Activated CD4-positive, alpha-beta memory T cell treated with anti-CD3 and anti-CD28 coated beads for 36 hours (primary cell): ENCODE measurements around the gene MDH1. TPM values are rescaled to one million over a fixed set of nuclear protein-coding genes. Genes with fewer than 3 reads are reported as not detected.
"Not testable (repeated sequence)": the region's sequence is repeated elsewhere in the genome, so short reads cannot be mapped to it uniquely, and the experiment has no call there.

Experiments used
- CTCF ChIA-PET: fragments of 350-600 bp; sonication (Branson Sonifier 250); formaldehyde crosslinking; loops from one replicate; lab custom pipeline; 2021; ENCODE audit warnings: antibody characterized with exemption, inconsistent platforms; lab: Charles Lee
- POLR2A ChIA-PET: fragments of 350-600 bp; sonication (Branson Sonifier 250); formaldehyde crosslinking; loops from one replicate; lab custom pipeline; 2021; ENCODE audit warnings: antibody characterized with exemption; lab: Charles Lee
- DNase-seq: peaks from one replicate; pipeline ENCODE4 v3.0.0-alpha.2; 2020
- H3K27ac Mint-ChIP-seq: one replicate; pipeline ENCODE4 v1.8.0; 2021; ENCODE audit warnings: mixed read lengths
- H3K27me3 Mint-ChIP-seq: one replicate; pipeline ENCODE4 v1.8.0; 2021; ENCODE audit warnings: mixed read lengths
- H3K36me3 Mint-ChIP-seq: one replicate; pipeline ENCODE4 v1.8.0; 2021; ENCODE audit warnings: mixed read lengths
- H3K4me1 Mint-ChIP-seq: one replicate; pipeline ENCODE4 v1.8.0; 2021; ENCODE audit warnings: low read depth, mixed read lengths
- H3K4me3 Mint-ChIP-seq: one replicate; pipeline ENCODE4 v1.8.0; 2021; ENCODE audit warnings: mild to moderate bottlenecking, mixed read lengths
- H3K9me3 Mint-ChIP-seq: one replicate; pipeline ENCODE4 v1.8.0; 2021; ENCODE audit warnings: mixed read lengths
- intact Hi-C: fragments of 100-400 bp; cut with micrococcal nuclease; formaldehyde crosslinking; loops from one replicate; pipeline ENCODE4 v1.15.1; 2023
- total RNA-seq, 2 experiments: library from RNA; stranded (reverse); gene quantifications; one replicate each; pipeline ENCODE4 v1.2.3, GENCODE V29; 2021

The MDH1 gene
- total RNA-seq, 2 experiments from 2014 or later = 261 to 268 TPM

DNA sequence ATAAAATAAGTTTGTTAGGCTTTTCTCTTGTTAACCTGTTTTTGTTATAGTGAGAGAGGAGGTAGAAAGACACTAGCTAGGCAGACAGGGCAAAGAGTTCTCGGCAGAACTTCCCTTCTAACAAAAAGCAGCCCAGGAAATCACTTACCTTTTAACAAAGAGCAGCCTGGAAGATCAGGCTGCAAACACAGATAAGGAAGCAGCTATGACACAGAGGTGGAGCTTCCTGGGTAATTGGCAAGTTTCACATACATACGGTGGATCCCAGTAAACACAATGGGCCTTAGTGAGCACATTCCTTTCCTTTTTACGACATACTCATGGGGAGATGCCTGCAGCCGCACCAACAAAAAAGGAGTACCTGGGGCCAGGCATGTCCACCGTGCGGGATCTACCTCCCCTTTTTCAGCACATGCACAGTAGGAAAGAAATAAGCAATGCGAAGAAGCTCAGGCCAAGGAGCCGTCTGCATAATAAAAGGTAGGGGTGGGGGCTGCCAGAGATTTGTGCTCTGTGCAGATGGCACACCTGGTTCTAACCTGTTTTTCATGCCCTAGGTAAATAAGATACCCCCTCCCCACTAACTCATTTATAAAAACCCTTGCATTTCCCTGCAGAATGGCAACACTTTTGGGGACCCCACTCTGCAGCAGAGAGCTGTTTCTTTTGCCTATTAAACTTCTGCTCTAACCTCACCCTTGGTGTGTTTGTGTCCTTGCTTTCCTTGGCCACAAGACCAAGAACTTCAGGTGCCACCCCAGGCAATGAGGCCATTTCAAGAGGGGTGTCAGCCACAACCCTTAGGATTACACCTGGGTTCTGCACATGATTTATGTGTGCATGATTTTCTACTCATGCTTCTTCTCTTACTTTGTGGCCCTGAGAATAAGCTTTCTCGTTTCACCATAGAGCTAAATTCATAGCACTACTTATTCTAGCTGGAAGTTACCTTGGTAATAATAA is 26.5 kb downstream of the MDH1 start:
- Mint-ChIP-seq H3K27ac (no peak overlapping the region), H3K4me3 (no peak overlapping the region), H3K9me3 (no peaks in the 10 kb centered on the region), H3K27me3 (peaks cover 7% of the 10 kb centered on the region), H3K4me1 (no peaks in the 10 kb centered on the region), H3K36me3 (no peaks in the 10 kb centered on the region)
- ChIA-PET POLR2A (no interaction called here), CTCF (no interaction called here)
- DNase-seq = no peak
- intact Hi-C loops = no loop called here

DNA sequence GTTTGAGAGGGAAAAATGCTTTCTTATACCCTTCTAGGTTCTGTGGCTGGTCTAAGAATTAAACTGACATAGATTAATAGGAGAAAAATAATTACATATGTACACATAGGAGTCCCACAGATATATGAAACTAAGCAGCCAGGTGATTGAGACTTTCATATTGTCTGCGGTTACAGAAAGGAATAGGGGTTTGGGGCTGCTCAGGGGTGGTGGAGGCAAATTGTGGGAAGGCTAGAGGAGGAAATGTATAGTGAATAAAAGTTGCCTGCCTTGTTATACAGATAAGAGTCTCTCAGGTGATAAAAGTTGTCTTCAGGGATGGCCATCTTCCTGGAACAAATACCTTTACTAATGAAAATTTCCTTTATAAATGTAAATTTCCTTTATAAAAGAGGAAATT is 28.6 kb downstream of the MDH1 start:
- Mint-ChIP-seq H3K4me1 (no peaks in the 10 kb centered on the region), H3K27ac (no peak overlapping the region), H3K9me3 (no peaks in the 10 kb centered on the region), H3K27me3 (peaks cover 12% of the 10 kb centered on the region), H3K4me3 (no peak overlapping the region), H3K36me3 (no peaks in the 10 kb centered on the region)
- intact Hi-C loops = no loop called here
- ChIA-PET POLR2A (no interaction called here), CTCF (no interaction called here)
- DNase-seq = no peak

DNA sequence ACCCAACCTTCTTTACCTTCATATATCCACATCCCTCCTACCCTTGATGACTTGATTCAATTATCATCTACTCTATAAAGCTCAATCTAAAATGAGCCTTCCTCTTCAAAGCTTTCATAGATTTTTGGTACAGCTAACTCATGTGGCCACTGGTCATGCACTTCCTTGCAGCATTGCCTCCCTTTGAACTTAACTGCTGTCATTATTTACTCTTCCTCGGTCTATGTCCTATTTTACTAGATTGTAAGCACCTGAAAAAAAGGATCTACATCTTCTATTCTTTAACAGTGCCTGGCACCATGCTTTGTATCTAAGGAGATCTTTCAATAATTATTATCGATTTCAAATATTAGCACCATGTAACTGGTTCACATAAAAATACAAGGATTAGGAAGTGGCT is 30.6 kb downstream of the MDH1 start:
- Mint-ChIP-seq H3K27ac (no peak overlapping the region), H3K36me3 (no peaks in the 10 kb centered on the region), H3K4me1 (no peaks in the 10 kb centered on the region), H3K27me3 (peaks cover 17% of the 10 kb centered on the region), H3K4me3 (no peak overlapping the region), H3K9me3 (no peaks in the 10 kb centered on the region)
- ChIA-PET POLR2A (no interaction called here), CTCF (no interaction called here)
- intact Hi-C loops = no loop called here
- no peak for DNase-seq

DNA sequence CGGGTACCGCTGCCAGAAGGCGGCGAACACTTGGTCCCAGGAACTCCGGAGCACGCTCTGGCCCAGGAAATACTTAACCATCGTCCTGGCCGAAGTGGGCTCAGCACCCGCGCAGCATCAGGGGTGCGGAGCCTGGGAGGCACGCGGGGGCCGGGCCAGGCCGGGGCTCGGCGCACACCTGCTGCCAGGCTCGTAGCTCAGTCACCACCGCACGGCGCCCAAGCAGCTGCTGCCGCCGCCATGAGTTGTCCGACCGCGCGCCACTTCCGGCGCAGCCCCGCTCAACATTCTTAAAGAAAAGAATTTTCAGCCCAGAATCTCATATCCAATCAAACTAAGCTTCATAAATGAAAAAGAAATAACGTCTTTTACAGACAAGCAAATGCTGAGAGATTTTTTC is 34.0 kb downstream of the MDH1 start:
- no peak overlapping the region for H3K4me3 Mint-ChIP-seq
- H3K27me3 Mint-ChIP-seq = peaks cover 21% of the 10 kb centered on the region
- intact Hi-C loops = no loop called here
- H3K9me3 Mint-ChIP-seq = no peaks in the 10 kb centered on the region
- no peaks in the 10 kb centered on the region for H3K4me1 Mint-ChIP-seq
- CTCF ChIA-PET = no interaction called here
- POLR2A ChIA-PET = no interaction called here
- H3K36me3 Mint-ChIP-seq = no peaks in the 10 kb centered on the region
- no peak for DNase-seq
- no peak overlapping the region for H3K27ac Mint-ChIP-seq

DNA sequence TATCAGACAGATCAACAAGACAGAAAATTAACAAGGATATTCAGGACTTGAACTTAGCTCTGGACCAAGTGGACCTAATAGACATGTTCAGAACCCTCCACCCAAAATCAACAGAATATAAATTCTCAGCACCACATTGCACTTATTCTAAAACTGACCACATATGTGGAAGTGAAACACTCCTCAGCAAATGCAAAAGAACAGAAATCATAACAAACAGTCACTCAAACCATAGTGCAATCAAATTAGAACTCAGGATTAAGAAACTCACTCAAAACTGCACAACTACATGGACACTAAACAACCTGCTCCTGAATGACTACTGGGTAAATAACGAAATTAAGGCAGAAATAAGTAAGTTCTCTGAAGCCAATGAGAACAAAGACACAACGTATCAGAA is 35.0 kb downstream of the MDH1 start:
- H3K36me3 Mint-ChIP-seq, POLR2A ChIA-PET, CTCF ChIA-PET, H3K27ac Mint-ChIP-seq, DNase-seq, intact Hi-C loops, H3K9me3 Mint-ChIP-seq, H3K4me3 Mint-ChIP-seq, H3K4me1 Mint-ChIP-seq: not testable (repeated sequence)
- H3K27me3 Mint-ChIP-seq = peaks cover 18% of the 10 kb centered on the region

DNA sequence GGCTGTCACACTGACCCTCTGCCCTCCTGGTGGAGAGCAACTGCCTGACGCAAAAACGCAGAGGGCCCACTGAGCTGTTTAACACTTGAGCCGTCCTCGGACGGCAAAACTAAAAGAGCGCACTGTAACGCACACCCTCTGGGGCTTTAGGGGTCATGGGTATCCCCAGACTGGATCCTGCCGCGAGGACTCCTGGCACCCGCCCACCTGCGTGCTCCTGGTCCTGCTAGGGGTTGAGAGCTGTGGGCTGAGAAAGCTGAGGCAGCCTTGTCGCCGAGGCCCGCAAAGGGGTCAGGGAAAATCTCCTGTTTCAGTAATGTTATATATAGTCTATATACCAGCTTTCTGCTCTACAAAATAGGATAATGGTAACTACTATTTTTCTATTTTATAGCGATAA is 39.1 kb downstream of the MDH1 start:
- peaks cover 15% of the 10 kb centered on the region for H3K9me3 Mint-ChIP-seq
- H3K4me1 Mint-ChIP-seq = no peaks in the 10 kb centered on the region
- intact Hi-C loops = no loop called here
- no peak overlapping the region for H3K4me3 Mint-ChIP-seq
- no peak for DNase-seq
- ChIA-PET POLR2A (no interaction called here), CTCF (no interaction called here)
- H3K36me3 Mint-ChIP-seq = peaks cover 1% of the 10 kb centered on the region
- H3K27ac Mint-ChIP-seq = no peak overlapping the region
- H3K27me3 Mint-ChIP-seq = peaks cover 11% of the 10 kb centered on the region

DNA sequence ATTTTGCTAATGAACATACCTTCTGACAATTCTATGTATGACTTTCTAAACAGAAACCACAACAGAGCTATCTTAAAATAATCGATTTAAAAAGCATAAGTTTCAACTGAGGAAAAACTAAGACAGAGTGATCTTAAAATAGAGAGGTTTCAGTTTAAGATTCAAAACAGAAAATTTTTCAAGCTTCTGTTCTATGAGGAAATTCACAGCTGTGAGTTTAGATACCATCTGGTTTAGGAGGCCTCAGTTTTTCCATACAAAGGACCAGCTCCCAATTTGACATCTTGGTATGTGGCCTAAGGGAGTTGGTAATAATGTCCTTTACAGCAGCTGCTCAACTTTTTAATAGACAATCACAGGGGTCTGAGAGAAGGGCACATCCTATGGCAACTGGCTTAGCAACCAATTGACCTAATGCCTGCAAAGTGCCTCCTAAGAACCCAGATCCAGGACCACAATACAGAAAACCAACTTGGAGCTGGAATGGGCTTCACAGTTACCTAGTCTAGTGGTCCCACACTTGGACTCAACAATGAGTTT is 39.7 kb downstream of the MDH1 start:
- no peak overlapping the region for H3K27ac Mint-ChIP-seq
- intact Hi-C loops = no loop called here
- H3K9me3 Mint-ChIP-seq = peaks cover 19% of the 10 kb centered on the region
- peaks cover 11% of the 10 kb centered on the region for H3K27me3 Mint-ChIP-seq
- DNase-seq = no peak
- POLR2A ChIA-PET = no interaction called here
- H3K4me1 Mint-ChIP-seq = no peaks in the 10 kb centered on the region
- CTCF ChIA-PET = no interaction called here
- H3K4me3 Mint-ChIP-seq = no peak overlapping the region
- peaks cover 1% of the 10 kb centered on the region for H3K36me3 Mint-ChIP-seq

DNA sequence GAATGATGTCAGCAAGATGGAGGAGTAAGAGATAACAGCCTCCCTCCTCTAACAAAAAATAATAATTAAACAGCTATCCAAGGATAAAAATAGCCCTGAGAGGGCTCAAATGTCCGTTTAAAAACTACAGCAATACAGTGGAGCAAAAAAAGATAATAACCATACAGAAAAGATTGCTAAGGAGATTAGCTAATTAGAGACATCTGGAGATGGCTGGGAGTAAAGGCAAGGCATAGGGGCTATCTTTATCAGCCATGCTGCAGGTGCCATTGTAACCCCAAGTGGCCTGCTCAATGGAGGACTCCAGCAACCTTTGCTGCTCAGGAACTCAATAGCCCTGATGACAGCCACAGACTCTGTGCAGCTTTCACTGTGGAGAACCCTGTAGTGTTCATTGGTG is 42.7 kb downstream of the MDH1 start:
- ChIA-PET CTCF (no interaction called here), POLR2A (no interaction called here)
- Mint-ChIP-seq H3K27ac (no peak overlapping the region), H3K4me1 (no peaks in the 10 kb centered on the region), H3K36me3 (peaks cover 1% of the 10 kb centered on the region), H3K9me3 (peaks cover 32% of the 10 kb centered on the region), H3K4me3 (no peak overlapping the region), H3K27me3 (peaks cover 1% of the 10 kb centered on the region)
- intact Hi-C loops = no loop called here
- no peak for DNase-seq

DNA sequence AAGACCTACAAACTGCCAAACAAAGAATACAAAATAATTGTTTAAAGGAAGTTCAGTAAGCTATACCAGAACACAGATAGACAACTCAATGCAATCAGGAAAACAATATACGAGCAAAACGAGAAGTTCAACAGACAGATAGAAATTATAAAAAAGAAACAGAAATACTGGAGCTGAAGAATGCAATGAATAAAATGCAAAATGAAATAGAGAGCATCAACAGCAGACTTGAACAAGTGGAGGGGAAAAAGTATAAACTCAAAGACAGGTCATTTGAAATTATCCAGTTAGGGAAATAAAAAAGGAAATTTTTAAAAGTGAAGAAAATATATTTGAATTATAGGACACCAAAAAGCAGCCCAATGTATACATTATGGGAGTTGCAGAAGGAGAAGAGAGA is 43.6 kb downstream of the MDH1 start:
- ChIA-PET CTCF (no interaction called here), POLR2A (no interaction called here)
- Mint-ChIP-seq H3K27me3 (peaks cover 1% of the 10 kb centered on the region), H3K27ac (no peak overlapping the region), H3K4me3 (no peak overlapping the region), H3K4me1 (no peaks in the 10 kb centered on the region), H3K9me3 (peaks cover 33% of the 10 kb centered on the region), H3K36me3 (peaks cover 1% of the 10 kb centered on the region)
- intact Hi-C loops = no loop called here
- DNase-seq = no peak

DNA sequence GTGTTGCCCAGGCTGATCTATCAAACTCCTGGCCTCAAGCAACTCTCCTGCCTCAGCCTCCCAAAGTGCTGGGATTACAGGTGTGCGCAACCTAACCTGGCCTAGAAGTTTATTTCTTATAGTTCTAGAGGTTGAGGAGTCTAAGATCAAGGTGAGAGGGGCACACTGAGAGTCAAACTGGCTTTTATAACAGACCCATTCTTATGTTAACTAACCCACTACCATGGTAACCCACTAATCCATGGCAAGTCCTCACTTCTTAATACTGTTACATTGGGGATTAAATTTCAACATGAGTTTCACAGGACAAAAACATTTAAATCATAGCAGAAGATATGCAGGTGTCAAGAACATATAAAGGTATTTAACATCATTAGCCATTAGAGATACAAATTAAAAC is 50.6 kb downstream of the MDH1 start:
- CTCF ChIA-PET = no interaction called here
- peaks cover 2% of the 10 kb centered on the region for H3K27me3 Mint-ChIP-seq
- intact Hi-C loops = no loop called here
- H3K36me3 Mint-ChIP-seq = no peaks in the 10 kb centered on the region
- H3K27ac Mint-ChIP-seq = no peak overlapping the region
- no peaks in the 10 kb centered on the region for H3K4me1 Mint-ChIP-seq
- H3K9me3 Mint-ChIP-seq = peaks cover 13% of the 10 kb centered on the region
- no peak for DNase-seq
- no peak overlapping the region for H3K4me3 Mint-ChIP-seq
- POLR2A ChIA-PET = no interaction called here

DNA sequence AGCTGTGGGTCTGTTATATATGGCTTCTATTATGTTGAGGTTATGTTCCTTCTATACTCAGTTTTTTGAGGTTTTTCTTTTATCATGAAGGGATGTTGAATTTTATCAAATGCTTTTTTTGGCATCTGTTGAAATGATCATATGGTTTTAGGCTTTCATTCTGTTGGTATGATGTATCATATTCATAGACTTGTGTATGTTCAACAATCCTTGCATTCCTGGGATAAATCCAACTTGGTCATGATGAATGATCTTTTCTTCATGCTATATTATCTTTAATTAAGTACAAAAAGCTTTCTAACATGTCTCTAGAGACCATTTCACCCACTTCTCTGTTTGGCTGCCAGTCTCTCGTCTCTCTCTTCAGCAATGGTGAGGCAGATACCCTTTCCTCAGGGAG is 54.2 kb downstream of the MDH1 start:
- Mint-ChIP-seq H3K9me3 (no peaks in the 10 kb centered on the region), H3K4me1 (no peaks in the 10 kb centered on the region), H3K27me3 (peaks cover 11% of the 10 kb centered on the region), H3K36me3 (no peaks in the 10 kb centered on the region), H3K4me3 (no peak overlapping the region), H3K27ac (no peak overlapping the region)
- no peak for DNase-seq
- POLR2A ChIA-PET = no interaction called here
- CTCF ChIA-PET = no interaction called here
- intact Hi-C loops = no loop called here

DNA sequence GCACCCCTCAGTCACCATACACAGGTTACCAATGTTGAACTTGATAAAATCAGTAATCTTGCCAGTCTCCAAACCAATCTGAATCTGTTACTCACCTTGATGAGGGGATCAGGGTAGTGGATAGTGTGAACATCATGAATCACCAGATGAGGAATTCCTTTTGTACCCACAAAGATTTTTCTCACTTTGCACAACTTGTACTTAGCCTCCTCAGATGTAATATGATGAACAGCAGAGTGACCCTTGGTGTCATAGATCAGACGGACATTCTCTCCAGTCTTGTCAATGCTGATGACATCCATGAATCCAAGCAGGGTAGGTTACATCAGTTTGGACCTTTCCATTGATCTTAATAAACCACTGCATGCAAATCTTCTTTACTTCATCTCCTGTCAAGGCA is 54.7 kb downstream of the MDH1 start:
- Mint-ChIP-seq H3K36me3 (no peaks in the 10 kb centered on the region), H3K27ac (no peak overlapping the region), H3K9me3 (no peaks in the 10 kb centered on the region), H3K4me3 (no peak overlapping the region), H3K4me1 (no peaks in the 10 kb centered on the region), H3K27me3 (peaks cover 13% of the 10 kb centered on the region)
- CTCF ChIA-PET = no interaction called here
- intact Hi-C loops = no loop called here
- DNase-seq = no peak
- POLR2A ChIA-PET = no interaction called here

DNA sequence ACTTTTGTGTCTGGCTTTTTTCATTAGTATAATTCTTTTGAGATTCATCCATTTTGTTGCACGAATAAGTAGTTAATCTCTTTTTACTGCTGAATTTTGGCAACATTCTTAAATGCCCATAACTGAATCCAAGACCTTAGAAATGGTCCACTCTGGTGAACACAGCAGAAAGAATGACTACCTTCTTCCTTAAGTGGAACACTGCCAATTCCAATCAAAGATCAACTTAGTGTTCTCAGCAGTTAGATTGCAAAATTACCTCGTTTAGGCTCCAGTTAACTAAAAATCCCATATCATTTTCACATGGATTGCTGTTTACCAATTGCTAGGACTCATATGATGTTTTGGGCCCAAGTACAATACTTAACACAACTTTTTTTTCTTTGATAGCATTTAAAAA is 59.9 kb downstream of the MDH1 start:
- Mint-ChIP-seq H3K27ac (no peak overlapping the region), H3K9me3 (no peaks in the 10 kb centered on the region), H3K36me3 (no peaks in the 10 kb centered on the region), H3K27me3 (peaks cover 19% of the 10 kb centered on the region), H3K4me3 (no peak overlapping the region), H3K4me1 (no peaks in the 10 kb centered on the region)
- POLR2A ChIA-PET = no interaction called here
- intact Hi-C loops = no loop called here
- CTCF ChIA-PET = no interaction called here
- DNase-seq = no peak
